Placental pericyte (primary cell): ENCODE results near the gene CTPS2. TPM values are rescaled to one million over a fixed set of nuclear protein-coding genes. Genes with fewer than 3 reads are reported as not detected.

Experiments
- small RNA-seq: library from RNA; depleted of rRNA; stranded (forward); fragments of <200 nt; gene quantifications from one replicate; pipeline ENCODE3, GENCODE V24; 2012; ENCODE audit warnings: low replicate concordance
- total RNA-seq: library from RNA; depleted of rRNA; stranded (reverse); fragments of >200 nt; gene quantifications from 2 replicates; pipeline ENCODE4 v1.2.3, GENCODE V29; 2012

CTPS2 gene
- 5.3 and 13.9 TPM in 2 replicates for total RNA-seq

DNA sequence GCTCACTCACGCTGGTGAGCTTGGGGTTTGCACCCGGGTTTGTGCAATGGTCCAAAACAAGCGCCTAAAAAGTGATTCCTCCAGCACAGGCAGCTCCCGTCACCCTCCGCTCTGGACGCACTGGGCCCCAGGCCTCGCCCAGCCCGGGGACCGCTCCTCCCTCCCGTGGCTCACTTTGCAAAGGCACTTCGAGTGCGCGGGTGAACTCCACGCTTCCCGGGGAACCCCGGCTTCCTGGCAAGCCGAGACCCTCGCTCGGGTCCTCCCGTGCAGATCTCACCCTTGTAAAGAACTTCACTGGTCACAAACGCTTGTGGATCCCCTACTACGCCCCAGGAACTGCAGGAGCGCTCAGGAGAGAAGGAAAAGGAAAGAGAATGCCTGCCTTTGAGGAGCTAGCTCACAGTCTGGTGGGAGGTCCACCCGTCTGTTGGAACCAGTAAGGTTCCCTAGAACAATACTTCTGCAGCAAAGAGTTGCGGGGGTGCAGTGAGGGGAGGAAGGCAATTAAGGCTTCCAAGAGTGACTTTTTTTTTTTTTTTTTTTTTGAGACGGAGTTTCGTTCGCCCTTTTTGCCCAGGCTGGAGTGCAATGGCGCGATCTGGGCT is at the start of gene CTPS2:
CTPS2 (minus strand) TSS at position 122 of the 608 bp plus-strand sequence. CDS start 9,767 bp downstream, outside the sequence.

DNA sequence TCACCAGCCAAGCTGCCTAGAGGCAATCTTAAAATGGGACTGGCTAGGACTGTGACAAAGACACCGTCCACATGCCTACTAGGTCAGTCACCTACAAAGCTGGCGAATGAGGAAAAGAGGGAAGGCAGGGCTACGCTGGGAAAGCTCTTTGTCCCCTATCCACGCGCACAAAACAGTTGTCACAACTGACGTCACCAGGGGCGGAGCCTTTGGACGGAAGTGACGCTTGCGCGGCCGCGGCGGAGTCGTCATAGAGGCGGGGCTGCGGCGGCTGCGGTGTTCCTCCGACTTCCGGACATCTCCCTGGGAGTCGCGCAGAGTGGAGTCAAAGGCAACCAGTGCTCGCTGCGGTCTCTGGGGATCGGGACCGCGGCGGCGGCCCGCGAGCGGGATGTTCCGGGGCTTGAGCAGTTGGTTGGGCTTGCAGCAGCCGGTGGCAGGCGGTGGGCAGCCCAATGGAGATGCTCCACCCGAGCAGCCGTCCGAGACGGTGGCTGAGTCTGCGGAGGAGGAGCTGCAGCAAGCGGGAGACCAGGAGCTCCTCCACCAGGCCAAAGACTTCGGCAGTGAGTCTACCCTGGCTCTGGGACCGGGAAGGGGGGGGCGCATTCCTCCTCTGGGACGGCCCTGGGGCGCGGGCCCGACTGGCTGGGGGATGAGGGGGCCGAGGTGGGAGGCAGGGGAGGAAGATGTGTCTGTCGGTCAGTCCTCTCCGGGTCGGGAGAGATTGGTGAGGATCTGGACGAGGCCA is 7.0 kb upstream of the CTPS2 start, which contains the start of gene SYAP1:
SYAP1 (plus strand) TSS at position 279 of the 751 bp plus-strand sequence; CDS start at position 392, 113 bp downstream.

GRCh38 chrX:16649858-16650257 is 62.6 kb downstream of the CTPS2 start, which contains the start of gene S100G:
Gene S100G (plus strand): TSS chrX:16650158. CDS start chrX:16651007, 849 bp downstream.

Small RNAs within 50 kb of the gene (small RNA-seq; reads per million reads assigned to genes)
- gene MIR548AM: not detected

Other genes starting within 250 kb of the CTPS2 start
- gene S100G, start 62.5 kb downstream of the CTPS2 start, total RNA-seq: not detected in 2 replicates
- 28.2 and 37.8 TPM in 2 replicates for gene SYAP1, start 6.9 kb upstream of the CTPS2 start, total RNA-seq
- 8.6 and 14.2 TPM in 2 replicates for gene TXLNG, start 73.8 kb upstream of the CTPS2 start, total RNA-seq
- gene RBBP7, start 157.7 kb upstream of the CTPS2 start, total RNA-seq: 101 and 118 TPM in 2 replicates
- 0.14 and 0.66 TPM in 2 replicates for gene REPS2, start 234.0 kb upstream of the CTPS2 start, total RNA-seq